Choroid plexus epithelial cell (primary cell): Measurements from ENCODE around the gene POU5F1.

Source experiments
- DNase-seq: peaks from one replicate; pipeline ENCODE4 v3.0.0-alpha.2; 2010; ENCODE audit warnings: low read depth
- H3K4me3 ChIP-seq: 2 replicates; pipeline ENCODE4 v1.5.1; 2011; ENCODE audit warnings: low read depth, mild to moderate bottlenecking, control low read depth, low read length, moderate library complexity
- CTCF ChIP-seq: conservative IDR thresholded peaks from 2 replicates; pipeline ENCODE4 v1.5.1; 2011; ENCODE audit warnings: low read depth, mild to moderate bottlenecking, control low read depth, inconsistent platforms, low read length, moderate library complexity

The POU5F1 gene

GRCh38 chr6:31180500-31180899 is 10.0 kb upstream of the POU5F1 start:
- peak; percentile 51 for DNase-seq
- TF ChIP-seq CTCF: no peak
- peak overlapping the region; percentile 41 for H3K4me3 ChIP-seq

- no peak overlapping the region for H3K4me3 ChIP-seq
- no peak for TF ChIP-seq CTCF
- DNase-seq: no peak
Measured at GRCh38 chr6:31179896-31180295, 9.4 kb upstream of the POU5F1 start.

GRCh38 chr6:31179042-31179386 is 8.5 kb upstream of the POU5F1 start:
- no peak overlapping the region for H3K4me3 ChIP-seq
- DNase-seq: no peak
- no peak for TF ChIP-seq CTCF

GRCh38 chr6:31178143-31179041 is 7.9 kb upstream of the POU5F1 start:
- no peak for TF ChIP-seq CTCF
- DNase-seq: peak; percentile 39
- H3K4me3 ChIP-seq: no peak overlapping the region

- no peak for DNase-seq
- no peak for TF ChIP-seq CTCF
- no peak overlapping the region for H3K4me3 ChIP-seq
Measured at GRCh38 chr6:31175971-31176370, 5.5 kb upstream of the POU5F1 start.

- no peak for TF ChIP-seq CTCF
- H3K4me3 ChIP-seq: no peak overlapping the region
- DNase-seq: no peak
Measured at GRCh38 chr6:31174378-31174777, 3.9 kb upstream of the POU5F1 start.

GRCh38 chr6:31173406-31173805 is 2.9 kb upstream of the POU5F1 start:
- peak; percentile 11 for DNase-seq
- no peak for TF ChIP-seq CTCF

More at GRCh38 chr6:31173406-31173805, 2.9 kb upstream of the POU5F1 start:
- H3K4me3 ChIP-seq: no peak overlapping the region
